Measurements from ENCODE around the gene BEST4. TPM values are rescaled to one million over a fixed set of nuclear protein-coding genes. Genes with fewer than 3 reads are reported as not detected.

BEST4 gene
- total RNA-seq, 2 experiments from 2014 or later: 0.44 to 3.1 TPM

DNA sequence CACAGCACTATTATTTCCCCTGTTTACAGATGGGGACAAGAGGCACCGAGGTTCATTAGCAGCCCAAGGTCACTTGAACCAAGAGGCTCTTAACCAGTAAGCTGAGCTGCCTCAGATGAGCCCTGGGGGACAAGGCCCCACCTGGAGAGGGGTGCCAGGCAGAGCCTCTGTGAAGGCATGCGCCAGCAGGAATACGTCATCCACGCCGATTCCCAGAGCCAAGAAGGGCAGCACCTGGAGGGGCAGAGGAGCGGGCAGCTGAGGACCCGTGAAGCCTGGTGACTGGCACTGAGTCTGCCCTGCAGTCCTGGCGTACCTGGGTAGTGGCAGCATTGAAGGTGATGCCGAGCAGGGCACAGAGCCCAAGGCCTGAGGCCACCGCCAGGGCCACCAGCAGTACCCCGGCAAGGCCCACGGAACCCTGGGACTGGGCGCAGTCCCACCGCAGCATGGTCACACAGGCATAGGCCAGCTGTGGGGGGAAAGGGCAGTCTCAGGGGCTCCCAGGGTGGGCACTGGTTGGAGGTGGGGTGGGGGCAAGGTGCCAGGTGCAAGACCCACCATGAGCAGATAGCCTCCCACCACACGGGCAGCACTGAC lies 41.0 kb upstream of the BEST4 start:
- POLR2A ChIA-PET: no interaction called here
- DNase-seq (ENCODE audit: low spot score): no peak
- no peak overlapping the region for H2AFZ ChIP-seq (ENCODE audit: low read length)
- CTCF ChIA-PET (ENCODE audit: unreplicated experiment): no interaction called here
- no peak overlapping the region for H3K4me3 ChIP-seq (ENCODE audit: low read depth, low read length, poor library complexity, severe bottlenecking)
- H3K4me2 ChIP-seq (ENCODE audit: low read length): no peak overlapping the region
- no peak overlapping the region for H3K27ac ChIP-seq (ENCODE audit: low read depth, low read length, poor library complexity, severe bottlenecking)
- no peaks in the 10 kb centered on the region for H3K9me3 ChIP-seq (ENCODE audit: low read length)
- H3K9me2 ChIP-seq (ENCODE audit: insufficient read depth, low read length): no peaks in the 10 kb centered on the region
- intact Hi-C loops (cut with micrococcal nuclease; ENCODE audit: unreplicated experiment): no loop called here
- no peaks in the 10 kb centered on the region for H3K4me1 ChIP-seq (ENCODE audit: insufficient read depth, low read length, poor library complexity, severe bottlenecking)
- no peaks in the 10 kb centered on the region for H3K79me2 ChIP-seq (ENCODE audit: insufficient read depth, low read depth, low read length)
- TF ChIP-seq CTCF (conservative IDR thresholded peaks at IDR 0.05; ENCODE audit: low read length): no peak
- no peaks in the 10 kb centered on the region for H3K36me3 ChIP-seq (ENCODE audit: insufficient read depth, low read length)
- no peaks in the 10 kb centered on the region for H4K20me1 ChIP-seq (ENCODE audit: insufficient read depth, low read length)
- BruUV-seq (replicated peaks): no TSS peak

- Histone ChIP-seq H3K4me3 (ENCODE audit: low read depth, low read length, poor library complexity, severe bottlenecking) (no peak overlapping the region), H3K36me3 (ENCODE audit: insufficient read depth, low read length) (no peaks in the 10 kb centered on the region), H3K9me3 (ENCODE audit: low read length) (no peaks in the 10 kb centered on the region), H2AFZ (ENCODE audit: low read length) (no peak overlapping the region), H3K79me2 (ENCODE audit: insufficient read depth, low read depth, low read length) (no peaks in the 10 kb centered on the region), H3K4me2 (ENCODE audit: low read length) (no peak overlapping the region), H4K20me1 (ENCODE audit: insufficient read depth, low read length) (no peaks in the 10 kb centered on the region), H3K9me2 (ENCODE audit: insufficient read depth, low read length) (no peaks in the 10 kb centered on the region), H3K27ac (ENCODE audit: low read depth, low read length, poor library complexity, severe bottlenecking) (no peak overlapping the region), H3K4me1 (ENCODE audit: insufficient read depth, low read length, poor library complexity, severe bottlenecking) (no peaks in the 10 kb centered on the region)
- ChIA-PET POLR2A (interaction anchor here (0.5 kb wide), 1 partner anchor 14 kb away, joined by 3 read pairs; no protein-coding TSS in a partner anchor), CTCF (ENCODE audit: unreplicated experiment) (no interaction called here)
- DNase-seq (ENCODE audit: low spot score): no peak
- TF ChIP-seq EZH2phosphoT487 (IDR thresholded peaks at IDR 0.05; ENCODE audit: borderline replicate concordance, low read depth, low read length): no peak
- no peak for TF ChIP-seq CTCF (conservative IDR thresholded peaks at IDR 0.05; ENCODE audit: low read length)
- no TSS peak for BruUV-seq (replicated peaks)
- intact Hi-C loops (cut with micrococcal nuclease; ENCODE audit: unreplicated experiment): no loop called here
These were observed 40.2 kb upstream of the BEST4 start for GRCh38 chr1:44828003-44828651.
